GM12878 (cell line): ENCODE data around the gene ZSCAN20. TPM values are rescaled to one million over a fixed set of nuclear protein-coding genes. Genes with fewer than 3 reads are reported as not detected.

Experiments
- ATAC-seq: fragments of 200-7000 bp; cut with Tn5 transposase; 3 replicates; pipeline ENCODE4 v1.9.1; 2020; ENCODE audit warnings: mild to moderate bottlenecking, moderate library complexity
- BruUV-seq: library from RNA; stranded (reverse); fragments of 400-500 nt; replicated peaks from 2 replicates; lab custom pipeline; 2021; lab: Mats Ljungman, UMichigan
- CTCF ChIA-PET: fragments of 300-600 bp; sonication (Branson Sonifier 250); formaldehyde crosslinking; extraction: SDS; loops from one replicate; lab custom pipeline; 2021; ENCODE audit warnings: inconsistent platforms; lab: Yijun Ruan, JAX
- POLR2A ChIA-PET: fragments of 350-600 bp; formaldehyde crosslinking; extraction: SDS; loops from one replicate; lab custom pipeline; 2021; ENCODE audit warnings: inconsistent platforms; lab: Charles Lee
- RAD21 ChIA-PET: fragments of 300-600 bp; sonication (Branson Sonifier 250); formaldehyde crosslinking; loops from one replicate; lab custom pipeline; 2023; ENCODE audit warnings: antibody characterized with exemption; ENCODE audit not compliant: unreplicated experiment; lab: Charles Lee
- SMC1A ChIA-PET: fragments of 300-600 bp; sonication (Branson Sonifier 250); formaldehyde crosslinking; loops from one replicate; lab custom pipeline; 2023; ENCODE audit not compliant: unreplicated experiment, uncharacterized antibody; lab: Charles Lee
- DNase-seq: peaks from one replicate; pipeline ENCODE4 v3.0.0-alpha.2; 2011; ENCODE audit warnings: low read depth, low spot score
- FAIRE-seq: peaks from 3 replicates; lab custom pipeline; 2011; peaks lifted over from hg19 to GRCh38; lab: Jason Lieb, UNC
- H2AFZ ChIP-seq: 2 replicates; pipeline ENCODE4 v1.6.0; 2011; ENCODE audit warnings: low read depth, low read length, control low read depth; ENCODE audit not compliant: control insufficient read depth
- H3K27ac ChIP-seq: 2 replicates; pipeline ENCODE4 v1.5.1; 2011; ENCODE audit warnings: control low read depth; ENCODE audit not compliant: control insufficient read depth, insufficient read depth
- H3K27me3 ChIP-seq, 2 experiments: replicated peaks in 1 of 2; 2 replicates each; pipeline versions ENCODE4 v1.6.0 to v1.6.1; 2011; ENCODE audit warnings: low read length in 1 of 2; ENCODE audit not compliant: control insufficient read depth in 2 of 2, insufficient read depth in 2 of 2
- H3K36me3 ChIP-seq, 2 experiments: 2 replicates each; pipeline ENCODE4 v1.5.1; 2011; ENCODE audit warnings: low read length in 1 of 2; ENCODE audit not compliant: control insufficient read depth in 2 of 2, insufficient read depth in 2 of 2
- H3K4me1 ChIP-seq: 2 replicates; pipeline ENCODE4 v1.6.1; 2011; ENCODE audit warnings: mild to moderate bottlenecking, low read length, moderate library complexity, mixed read lengths; ENCODE audit not compliant: control insufficient read depth, insufficient read depth
- H3K4me2 ChIP-seq: 2 replicates; pipeline ENCODE4 v1.6.0; 2011; ENCODE audit warnings: control low read depth; ENCODE audit not compliant: control insufficient read depth, insufficient read depth
- H3K4me3 ChIP-seq: fragments of 200-600 bp; sonication (generic); 2 replicates; pipeline ENCODE4 v1.5.1; 2016
- H3K79me2 ChIP-seq: 2 replicates; pipeline ENCODE4 v1.6.0; 2011; ENCODE audit warnings: low read length; ENCODE audit not compliant: control insufficient read depth, insufficient read depth
- H3K9ac ChIP-seq: 2 replicates; pipeline ENCODE4 v1.8.0; 2011; ENCODE audit warnings: low read length, control low read depth, mixed read lengths; ENCODE audit not compliant: control insufficient read depth, insufficient read depth
- H3K9me3 ChIP-seq: replicated peaks from 3 replicates; pipeline ENCODE4 v1.5.1; 2011; ENCODE audit warnings: mild to moderate bottlenecking, low read length; ENCODE audit not compliant: control insufficient read depth, insufficient read depth
- H4K20me1 ChIP-seq: 2 replicates; pipeline ENCODE4 v1.6.0; 2011; ENCODE audit not compliant: control insufficient read depth, insufficient read depth
- BCL11A ChIP-seq: IDR thresholded peaks from 2 replicates; pipeline ENCODE4 v1.6.1; 2011; ENCODE audit warnings: low read depth, low read length
- BRCA1 ChIP-seq: IDR thresholded peaks from 2 replicates; pipeline ENCODE4 v1.6.1; 2011; ENCODE audit warnings: low read depth, low read length, improper control_type of control experiment
- CEBPB ChIP-seq, 2 experiments: fragments of 150-350 bp in 1 of 2; IDR thresholded peaks; 2 replicates each; pipeline ENCODE4 v1.6.1; 2012 to 2014; ENCODE audit warnings: low read depth in 2 of 2, low read length in 2 of 2, borderline replicate concordance in 1 of 2, inconsistent platforms in 1 of 2
- HSF1 ChIP-seq: fragments of 150-350 bp; IDR thresholded peaks from 2 replicates; pipeline ENCODE4 v1.6.1; 2014; ENCODE audit warnings: mild to moderate bottlenecking, low read depth, low read length
- MEF2A ChIP-seq: IDR thresholded peaks from 2 replicates; pipeline ENCODE4 v1.6.1; 2011; ENCODE audit warnings: low read depth, mild to moderate bottlenecking, low read length, moderate library complexity; ENCODE audit not compliant: insufficient read depth
- PAX8 ChIP-seq: fragments of 450-650 bp; IDR thresholded peaks from 2 replicates; pipeline ENCODE4 v1.6.1; 2017; ENCODE audit warnings: mild to moderate bottlenecking, moderate library complexity
- POU2F2 ChIP-seq: IDR thresholded peaks from 3 replicates; pipeline ENCODE4 v1.6.1; 2011; ENCODE audit warnings: low read depth, mild to moderate bottlenecking, low read length, borderline replicate concordance
- RAD51 ChIP-seq: fragments of 450-650 bp; IDR thresholded peaks from 2 replicates; pipeline ENCODE4 v1.6.1; 2016; ENCODE audit warnings: moderate library complexity, mild to moderate bottlenecking, inconsistent platforms
- RB1 ChIP-seq: fragments of 450-650 bp; formaldehyde crosslinking; IDR thresholded peaks from 2 replicates; pipeline ENCODE4 v1.6.1; 2017; ENCODE audit warnings: mild to moderate bottlenecking, borderline replicate concordance
- SIX5 ChIP-seq: IDR thresholded peaks from 2 replicates; pipeline ENCODE4 v1.6.1; 2011; ENCODE audit warnings: mild to moderate bottlenecking, low read depth, low read length, moderate library complexity; ENCODE audit not compliant: severe bottlenecking
- SMAD1 ChIP-seq: fragments of 450-650 bp; IDR thresholded peaks from 2 replicates; pipeline ENCODE4 v1.6.1; 2018; ENCODE audit warnings: mild to moderate bottlenecking, low read depth; ENCODE audit not compliant: partially characterized antibody
- SUZ12 ChIP-seq: fragments of 200-600 bp; sonication (generic); IDR thresholded peaks from one replicate; pipeline ENCODE4 v1.6.1; 2018; ENCODE audit warnings: antibody characterized with exemption, mild to moderate bottlenecking; ENCODE audit not compliant: unreplicated experiment
- TCF12 ChIP-seq: IDR thresholded peaks from 2 replicates; pipeline ENCODE4 v1.6.1; 2011; ENCODE audit warnings: low read depth, mild to moderate bottlenecking, low read length
- TCF7 ChIP-seq: IDR thresholded peaks from 2 replicates; pipeline ENCODE4 v1.6.1; 2014; ENCODE audit warnings: antibody characterized with exemption, borderline replicate concordance
- WRNIP1 ChIP-seq: IDR thresholded peaks from 2 replicates; pipeline ENCODE4 v1.6.1; 2011; ENCODE audit warnings: low read depth, low read length, improper control_type of control experiment, borderline replicate concordance
- ZNF592 ChIP-seq: fragments of 450-650 bp; IDR thresholded peaks from 2 replicates; pipeline ENCODE4 v1.6.1; 2017; ENCODE audit warnings: mild to moderate bottlenecking, moderate library complexity
- ZSCAN29 ChIP-seq: fragments of 450-650 bp; IDR thresholded peaks from 2 replicates; pipeline ENCODE4 v1.6.1; 2017; ENCODE audit warnings: mild to moderate bottlenecking, moderate library complexity
- WGBS: methylation state at CpG from one replicate; pipeline ENCODE4 v1.1.6; 2016; ENCODE audit warnings: low lambda C conversion rate; ENCODE audit not compliant: insufficient replicate concordance, insufficient coverage; ENCODE audit errors: missing lambda C conversion rate; 5-methylcytosine and 5-hydroxymethylcytosine counted together
- in situ Hi-C: fragments of 300-500 bp; cut with MboI; formaldehyde crosslinking; loops from 9 replicates; pipeline ENCODE4 v1.14.3; 2018; ENCODE audit warnings: mixed read lengths
- intact Hi-C: fragments of 100-400 bp; cut with micrococcal nuclease; formaldehyde crosslinking; loops from one replicate; pipeline ENCODE4 v1.14.2; 2022; ENCODE audit not compliant: unreplicated experiment
- polyA plus RNA-seq, 11 experiments: library from polyadenylated mRNA; depleted of rRNA in 4 of 11; unstranded in 6 of 11; stranded (reverse) in 5 of 11; fragments of >200 nt; fragmentation: Nextera tagmentation in 4 of 11; fragmentation: Illumina TruSeq in 1 of 11; extraction: Ambion mirVana in 4 of 11; extraction: Trizol in 1 of 11; gene quantifications; 1 replicate in 1 of 11; 2 replicates in 10 of 11; pipeline versions ENCODE4 v1.2.1 to v1.2.3, GENCODE V29; 2011 to 2016; ENCODE audit warnings: inconsistent platforms in 2 of 11, missing spikeins in 2 of 11, low read depth in 1 of 11
- total RNA-seq, 4 experiments: library from RNA; depleted of rRNA in 3 of 4; stranded (reverse); fragments of >200 nt in 3 of 4; fragmentation: Illumina TruSeq in 1 of 4; extraction: Trizol in 1 of 4; gene quantifications; 2 replicates each; pipeline versions ENCODE4 v1.2.1 to v1.2.3, GENCODE V29; 2013 to 2021
- TF ChIP-seq, protein P1 (sequence below): fragments of 450-650 bp; conservative IDR thresholded peaks from 2 replicates; pipeline ENCODE4 v1.6.1; 2017; ENCODE audit warnings: mild to moderate bottlenecking, moderate library complexity

Gene ZSCAN20
- total and polyA plus RNA-seq, 10 of the 15 experiments (the other 5 are each of a cell fraction or from before 2014, with no cell fraction given) = 0.35 to 5.1 (median 2.4) TPM

- Histone ChIP-seq H2AFZ (no peak overlapping the region), H3K4me2 (no peak overlapping the region), H3K27me3 (no peaks in the 10 kb centered on the region), H3K9ac (no peak overlapping the region), H3K4me1 (peaks cover 13% of the 10 kb centered on the region), H3K27ac (no peak overlapping the region), H3K36me3 (no peaks in the 10 kb centered on the region), H3K79me2 (peaks cover 8% of the 10 kb centered on the region), H3K9me3 (no peaks in the 10 kb centered on the region), H3K4me3 (no peak overlapping the region), H4K20me1 (no peaks in the 10 kb centered on the region)
- FAIRE-seq = no peak
- in situ Hi-C loops = loop anchor here (5.0 kb wide), 2 partner anchors 102 to 172 kb away; no protein-coding TSS in a partner anchor
- ATAC-seq = no peak
- intact Hi-C loops = no loop called here
- POLR2A ChIA-PET = no interaction called here
- no peak for DNase-seq
- CTCF ChIA-PET = interaction anchor here (0.6 to 9.8 kb wide), 9 partner anchors 8 to 173 kb away, joined by 3 to 239 read pairs (median 15); no protein-coding TSS in a partner anchor
- SMC1A ChIA-PET = interaction anchor here (1.6 to 8.8 kb wide), 6 partner anchors 11 to 373 kb away, joined by 3 to 149 read pairs (median 10); no protein-coding TSS in a partner anchor
- RAD21 ChIA-PET = interaction anchor here (1.3 to 6.3 kb wide), 5 partner anchors 9 to 173 kb away, joined by 3 to 103 read pairs (median 4); no protein-coding TSS in a partner anchor
- WGBS = 43% methylated on average over 3 of the region's 3 CpGs
- no TSS peak for BruUV-seq
- TF ChIP-seq, protein P1, sequence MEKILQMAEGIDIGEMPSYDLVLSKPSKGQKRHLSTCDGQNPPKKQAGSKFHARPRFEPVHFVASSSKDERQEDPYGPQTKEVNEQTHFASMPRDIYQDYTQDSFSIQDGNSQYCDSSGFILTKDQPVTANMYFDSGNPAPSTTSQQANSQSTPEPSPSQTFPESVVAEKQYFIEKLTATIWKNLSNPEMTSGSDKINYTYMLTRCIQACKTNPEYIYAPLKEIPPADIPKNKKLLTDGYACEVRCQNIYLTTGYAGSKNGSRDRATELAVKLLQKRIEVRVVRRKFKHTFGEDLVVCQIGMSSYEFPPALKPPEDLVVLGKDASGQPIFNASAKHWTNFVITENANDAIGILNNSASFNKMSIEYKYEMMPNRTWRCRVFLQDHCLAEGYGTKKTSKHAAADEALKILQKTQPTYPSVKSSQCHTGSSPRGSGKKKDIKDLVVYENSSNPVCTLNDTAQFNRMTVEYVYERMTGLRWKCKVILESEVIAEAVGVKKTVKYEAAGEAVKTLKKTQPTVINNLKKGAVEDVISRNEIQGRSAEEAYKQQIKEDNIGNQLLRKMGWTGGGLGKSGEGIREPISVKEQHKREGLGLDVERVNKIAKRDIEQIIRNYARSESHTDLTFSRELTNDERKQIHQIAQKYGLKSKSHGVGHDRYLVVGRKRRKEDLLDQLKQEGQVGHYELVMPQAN = no peak
- TF ChIP-seq SIX5 = no peak
- TF ChIP-seq RAD51 = no peak
- no peak for TF ChIP-seq WRNIP1
- no peak for TF ChIP-seq RB1
- TF ChIP-seq HSF1 = no peak
- no peak for TF ChIP-seq PAX8
- TF ChIP-seq MEF2A = no peak
- TF ChIP-seq ZNF592 = no peak
- TF ChIP-seq TCF7 = no peak
- no peak for TF ChIP-seq SUZ12
- no peak for TF ChIP-seq SMAD1
- no peak for TF ChIP-seq TCF12
- TF ChIP-seq BRCA1 = no peak
- TF ChIP-seq POU2F2 = no peak
- no peak for TF ChIP-seq CEBPB (IDR thresholded peaks at IDR 0.05; ENCODE audit: borderline replicate concordance in 1 of 2, low read depth in 2 of 2, low read length in 2 of 2)
- TF ChIP-seq BCL11A = no peak
- no peak for TF ChIP-seq ZSCAN29
Measured at GRCh38 chr1:33468967-33469366, 3.5 kb upstream of the ZSCAN20 start.
